ENCODE results near the gene KLLN.
"Not testable (repeated sequence)": the region's sequence is repeated elsewhere in the genome, so short reads cannot be mapped to it uniquely, and the experiment has no call there.

Gene KLLN

DNA sequence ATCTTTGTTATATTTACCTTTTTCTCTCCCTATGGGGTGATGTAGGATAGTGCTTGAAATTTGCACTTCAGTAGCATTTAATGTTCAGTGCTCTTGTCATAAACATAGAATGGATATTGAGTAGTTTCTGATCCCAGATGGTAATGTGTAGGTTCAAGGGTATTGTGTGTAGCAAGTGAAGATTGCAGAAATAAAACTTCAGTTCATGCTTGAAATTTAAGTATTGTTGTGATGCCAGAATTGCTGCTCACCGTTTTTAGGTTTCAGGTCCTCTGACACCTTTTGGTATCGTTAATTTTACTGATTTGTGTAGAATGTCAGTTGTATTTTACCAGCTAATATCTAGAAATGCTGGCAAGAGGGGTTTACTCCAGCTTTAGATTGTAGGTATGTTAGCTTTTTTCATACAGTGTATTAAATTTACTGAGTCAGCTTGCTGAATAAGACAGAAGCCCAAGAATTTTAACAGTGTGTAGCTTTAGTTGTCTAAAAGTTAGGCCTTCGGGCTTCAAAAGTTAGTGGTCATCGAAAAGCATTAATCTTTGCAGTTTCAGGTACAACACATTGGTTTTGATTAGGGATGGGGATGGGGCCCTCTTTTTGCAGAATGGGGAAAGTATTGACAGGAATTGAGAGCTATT is 2.0 kb upstream of the KLLN start:
- DNase-seq: no peak

GRCh38 chr10:87864496-87865059 is 1.2 kb upstream of the KLLN start:
- DNase-seq: no peak

DNA sequence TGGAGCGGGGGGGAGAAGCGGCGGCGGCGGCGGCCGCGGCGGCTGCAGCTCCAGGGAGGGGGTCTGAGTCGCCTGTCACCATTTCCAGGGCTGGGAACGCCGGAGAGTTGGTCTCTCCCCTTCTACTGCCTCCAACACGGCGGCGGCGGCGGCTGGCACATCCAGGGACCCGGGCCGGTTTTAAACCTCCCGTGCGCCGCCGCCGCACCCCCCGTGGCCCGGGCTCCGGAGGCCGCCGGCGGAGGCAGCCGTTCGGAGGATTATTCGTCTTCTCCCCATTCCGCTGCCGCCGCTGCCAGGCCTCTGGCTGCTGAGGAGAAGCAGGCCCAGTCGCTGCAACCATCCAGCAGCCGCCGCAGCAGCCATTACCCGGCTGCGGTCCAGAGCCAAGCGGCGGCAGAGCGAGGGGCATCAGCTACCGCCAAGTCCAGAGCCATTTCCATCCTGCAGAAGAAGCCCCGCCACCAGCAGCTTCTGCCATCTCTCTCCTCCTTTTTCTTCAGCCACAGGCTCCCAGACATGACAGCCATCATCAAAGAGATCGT is 690 bp upstream of the KLLN start:
- DNase-seq: not testable (repeated sequence)

- DNase-seq: no peak
These were observed 667 bp downstream of the KLLN start for GRCh38 chr10:87862679-87863052.

DNA sequence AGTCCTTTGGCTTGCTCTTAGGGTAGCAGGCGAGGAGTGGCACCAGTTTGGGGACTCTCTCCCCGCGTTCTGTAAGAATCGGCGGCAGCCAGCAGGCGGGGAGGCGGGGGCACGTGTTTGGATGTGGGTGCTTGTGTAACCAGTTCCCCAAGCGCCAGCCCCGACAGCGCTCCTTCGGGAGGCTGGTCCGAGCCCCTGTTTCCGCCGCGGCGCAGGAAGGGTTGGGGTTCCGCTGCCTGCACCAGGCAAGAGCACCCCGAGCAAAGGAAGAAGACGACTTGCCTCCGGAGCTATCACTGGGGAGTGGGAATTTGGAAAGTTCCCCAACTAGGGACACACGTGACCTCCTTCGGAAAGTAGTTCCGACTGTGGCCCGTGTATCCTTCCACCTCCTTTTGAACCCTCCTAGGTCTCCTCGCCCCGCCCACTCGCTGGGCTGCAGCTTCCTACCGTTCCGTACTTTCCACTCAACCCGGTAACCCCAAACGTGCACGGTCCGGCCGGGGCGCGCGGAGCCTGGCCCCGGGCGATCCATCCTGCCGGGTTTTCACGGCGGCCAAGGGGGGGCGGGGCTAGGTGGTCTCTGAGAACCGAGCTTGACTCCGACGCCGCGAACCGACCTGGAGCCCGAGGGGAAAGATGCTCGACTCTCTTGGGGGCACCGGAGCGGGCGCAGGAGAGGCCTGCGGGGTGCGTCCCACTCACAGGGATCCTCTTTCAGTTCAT is 1.2 kb downstream of the KLLN start:
- peak; percentile 93 for DNase-seq

GRCh38 chr10:87861566-87861952 is 1.8 kb downstream of the KLLN start:
- peak; percentile 73 for DNase-seq

DNA sequence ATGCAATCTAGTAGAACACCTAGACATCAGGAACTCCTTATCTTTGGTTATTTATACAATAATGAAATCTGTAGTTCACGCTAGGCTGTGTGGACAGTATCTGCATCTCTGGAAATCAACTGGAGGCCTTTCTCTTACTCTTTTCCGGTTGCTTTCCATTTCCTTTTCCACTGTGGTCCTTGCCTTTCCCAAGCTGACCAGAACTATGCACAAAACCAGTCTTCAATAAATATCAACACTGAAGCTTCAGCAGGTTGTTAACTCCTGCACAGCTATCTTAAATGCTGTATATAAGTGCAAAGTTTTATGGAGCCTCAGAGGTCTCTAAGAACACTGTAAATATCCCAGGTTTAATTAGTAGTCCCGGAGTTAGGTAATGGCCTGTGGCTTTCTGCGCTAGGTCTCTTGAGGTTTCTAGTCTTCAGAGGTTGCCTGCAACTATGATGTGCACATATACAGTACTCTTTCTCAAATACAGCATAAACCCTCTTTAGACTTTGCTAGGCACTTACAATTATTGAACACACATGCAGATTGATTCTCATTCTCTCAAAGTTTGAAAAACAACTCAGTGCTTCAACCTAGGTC is 2.4 kb downstream of the KLLN start:
- DNase-seq: no peak

DNA sequence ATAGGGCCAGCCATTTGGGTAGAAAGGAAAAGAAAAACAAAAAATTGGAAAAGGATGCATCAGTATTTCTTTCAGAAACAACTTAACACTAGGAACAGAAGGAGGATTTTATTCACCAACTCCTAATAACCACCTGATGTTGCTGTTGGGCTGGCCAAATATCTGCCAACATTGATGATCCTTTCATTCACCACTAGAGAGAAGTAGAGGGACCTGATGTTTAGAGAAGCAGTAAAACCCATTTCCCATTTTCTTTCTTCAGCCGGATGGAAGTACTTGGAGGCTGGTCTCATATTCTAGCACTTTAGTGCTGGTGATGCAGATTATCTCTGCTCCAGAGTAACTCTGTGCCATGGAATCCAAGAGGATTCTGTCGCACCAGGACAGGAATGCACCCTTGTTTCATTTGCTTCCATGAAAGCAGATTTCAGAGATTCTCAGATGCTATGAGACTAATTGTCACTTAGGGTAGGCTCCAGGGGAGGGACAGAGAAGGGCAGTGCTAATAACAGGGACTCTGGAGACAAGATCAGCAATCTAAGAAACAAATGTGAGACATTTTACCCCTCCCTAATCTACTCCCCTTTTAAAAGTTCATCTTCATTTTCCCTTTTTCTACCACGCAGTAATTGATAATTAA is 3.1 kb downstream of the KLLN start:
- DNase-seq: no peak

DNA sequence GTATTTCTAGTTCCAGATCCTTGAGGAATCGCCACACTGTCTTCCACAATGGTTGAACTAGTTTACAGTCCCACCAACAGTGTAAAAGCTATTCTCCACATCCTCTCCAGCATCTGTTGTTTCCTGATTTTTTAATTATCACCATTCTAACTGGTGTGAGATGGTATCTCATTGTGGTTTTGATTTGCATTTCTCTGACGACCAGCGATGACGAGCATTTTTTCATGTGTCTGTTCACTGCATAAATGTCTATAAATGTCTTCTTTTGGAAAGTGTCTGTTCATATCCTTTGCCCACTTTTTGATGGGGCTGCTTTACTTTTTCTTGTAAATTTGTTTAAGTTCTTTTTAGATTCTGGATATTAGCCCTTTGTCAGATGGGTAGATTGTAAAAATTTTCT is 7.7 kb downstream of the KLLN start:
- DNase-seq: not testable (repeated sequence)

GRCh38 chr10:87855247-87855646 is 8.1 kb downstream of the KLLN start:
- not testable (repeated sequence) for DNase-seq

DNA sequence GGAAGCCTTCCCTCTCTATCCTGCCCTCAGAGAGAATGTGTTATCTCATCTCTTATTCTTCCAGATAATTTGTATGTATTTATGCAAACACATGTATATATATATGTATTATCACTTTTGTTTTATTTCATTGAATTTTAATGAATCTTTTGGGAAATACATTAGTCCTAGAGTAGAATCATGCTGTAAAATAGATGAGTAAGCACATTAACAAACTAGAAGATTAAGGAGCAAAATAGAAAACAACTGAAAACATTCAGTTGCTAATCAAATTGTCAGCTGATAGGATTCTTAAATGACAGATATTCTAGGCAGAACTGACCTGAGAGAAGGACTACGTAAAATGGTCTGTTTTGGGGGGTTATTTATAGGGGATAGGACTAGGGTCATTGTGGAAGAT is 11.2 kb downstream of the KLLN start:
- no peak for DNase-seq

GRCh38 chr10:87850742-87851205 is 12.6 kb downstream of the KLLN start:
- no peak for DNase-seq

GRCh38 chr10:87849001-87849400 is 14.3 kb downstream of the KLLN start:
- DNase-seq: no peak

GRCh38 chr10:87847550-87847949 is 15.8 kb downstream of the KLLN start:
- no peak for DNase-seq

GRCh38 chr10:87846711-87847110 is 16.6 kb downstream of the KLLN start:
- DNase-seq: not testable (repeated sequence)

GRCh38 chr10:87846023-87846422 is 17.3 kb downstream of the KLLN start:
- peak; percentile 38 for DNase-seq

GRCh38 chr10:87845624-87845998 is 17.7 kb downstream of the KLLN start:
- no peak for DNase-seq

- DNase-seq: no peak
These were observed 18.3 kb downstream of the KLLN start for GRCh38 chr10:87844837-87845623.

- no peak for DNase-seq
These were observed 19.6 kb downstream of the KLLN start for GRCh38 chr10:87843714-87844113.

DNA sequence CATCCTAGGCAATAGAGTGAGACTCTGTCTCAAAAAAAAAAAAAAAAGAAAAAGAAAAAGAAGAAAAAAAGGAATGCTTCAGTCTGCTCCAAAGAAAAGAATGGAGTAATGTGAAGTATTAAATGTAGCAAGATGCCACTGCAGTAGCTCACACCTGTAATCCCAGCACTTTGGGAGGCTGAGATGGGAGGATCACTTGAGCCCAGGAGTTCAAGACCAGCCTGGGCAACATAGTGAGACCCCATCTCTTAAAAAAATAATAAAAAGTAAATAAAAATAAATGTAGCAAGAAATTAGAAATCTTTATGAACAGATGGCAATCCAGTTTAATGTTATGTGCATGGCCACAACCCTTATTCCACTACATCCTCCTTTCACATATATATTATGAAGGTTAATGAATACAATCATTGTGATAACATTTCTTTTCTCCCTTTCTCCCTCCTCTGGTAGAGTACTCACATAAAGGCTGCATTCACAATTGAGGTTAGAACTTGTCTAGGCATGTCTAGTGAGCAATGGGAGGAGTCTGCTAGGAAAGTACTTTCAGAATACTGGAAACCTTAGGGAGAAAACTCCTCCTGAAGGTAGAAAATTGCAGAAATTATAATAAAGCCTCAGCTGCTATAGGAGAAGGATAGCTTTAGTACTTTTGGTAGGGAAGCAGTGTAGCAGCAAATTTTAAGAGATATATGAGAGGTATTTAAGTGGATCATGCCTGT is 20.4 kb downstream of the KLLN start:
- DNase-seq: no peak

- DNase-seq: no peak
These were observed 21.1 kb downstream of the KLLN start for GRCh38 chr10:87842220-87842641.

DNA sequence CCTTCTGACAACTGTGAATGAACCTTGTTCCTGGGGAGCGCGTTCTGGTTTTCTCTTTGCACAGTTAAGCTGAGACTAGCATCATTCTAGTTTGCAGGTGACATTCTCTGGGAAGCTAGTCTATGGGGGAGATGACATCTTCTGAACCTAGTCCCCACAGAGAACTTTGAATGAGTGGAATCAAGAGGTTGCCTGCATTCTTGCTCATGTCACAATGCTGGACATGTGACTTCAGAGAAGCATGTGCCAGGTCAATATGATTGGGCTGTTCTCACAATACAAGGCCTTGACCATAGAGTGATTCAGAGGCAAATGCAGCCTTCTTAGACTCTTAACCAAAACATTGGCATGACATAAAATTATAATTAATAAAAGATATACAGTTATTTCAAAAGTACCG is 22.1 kb downstream of the KLLN start:
- DNase-seq: no peak

Measured in T1000 (cell line).